CD4-positive, alpha-beta T cell treated with Interleukin-12 subunit alpha and Interleukin-12 subunit beta, for 1 hour (primary cell): ENCODE results near the gene HNF1A.
"Not testable (repeated sequence)": the region's sequence is repeated elsewhere in the genome, so short reads cannot be mapped to it uniquely, and the experiment has no call there.

ENCODE experiments used
- DNase-seq: peaks from one replicate; pipeline ENCODE4 v3.0.0-alpha.2; 2020

HNF1A gene

GRCh38 chr12:120978296-120979219 is at the start of gene HNF1A:
Gene HNF1A (plus strand): TSS chr12:120978543. CDS start chr12:120978769, 226 bp downstream.
- DNase-seq = no peak

- no peak for DNase-seq
These were observed 49.3 kb upstream of the HNF1A start for GRCh38 chr12:120928864-120929652.

- DNase-seq = no peak
These were observed 48.3 kb upstream of the HNF1A start for GRCh38 chr12:120930032-120930431.

GRCh38 chr12:120932058-120932457 is 46.3 kb upstream of the HNF1A start:
- DNase-seq = no peak

GRCh38 chr12:120932956-120933526 is 45.3 kb upstream of the HNF1A start:
- no peak for DNase-seq

- DNase-seq = no peak
These were observed 44.6 kb upstream of the HNF1A start for GRCh38 chr12:120933786-120934185.

DNA sequence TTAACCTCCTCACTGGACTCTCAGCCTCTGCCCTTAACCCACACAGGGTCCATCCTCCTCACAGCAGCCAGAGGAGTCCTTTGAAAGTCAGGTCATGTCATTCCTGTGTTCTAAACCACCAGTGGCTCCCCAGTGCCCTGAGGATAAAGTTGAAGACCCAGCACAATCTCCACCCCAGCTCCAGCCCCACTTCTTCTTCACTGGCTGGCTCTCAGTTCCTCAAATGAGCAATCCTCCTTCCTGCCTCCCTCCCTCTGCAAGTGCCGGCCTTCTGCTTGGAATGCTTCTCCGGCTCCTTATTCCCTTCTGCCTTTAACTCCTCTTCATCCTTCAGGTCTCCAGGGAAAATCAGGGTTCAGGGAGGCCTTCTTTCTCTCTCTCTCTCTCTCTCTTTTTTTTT is 42.1 kb upstream of the HNF1A start:
- DNase-seq = no peak

GRCh38 chr12:120938496-120938895 is 39.8 kb upstream of the HNF1A start:
- no peak for DNase-seq

DNA sequence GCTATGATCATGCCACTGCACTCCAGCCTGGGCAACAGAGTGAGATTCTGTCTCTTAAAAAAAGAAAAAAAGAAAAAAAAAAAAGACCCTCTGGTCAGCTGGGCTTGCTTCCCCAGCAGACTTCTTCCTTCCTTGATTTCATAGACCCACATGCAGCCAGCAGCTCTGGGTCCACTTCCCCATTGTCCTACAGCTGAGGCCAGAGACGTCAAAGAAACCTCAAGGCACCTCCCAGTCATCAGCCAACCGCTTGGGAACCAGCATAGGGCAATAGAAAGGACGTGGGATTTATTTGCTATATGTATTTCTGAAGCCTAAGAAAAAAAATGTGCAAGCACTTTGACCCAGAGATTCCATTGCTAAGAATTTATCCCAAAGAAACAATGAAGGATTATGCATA is 38.8 kb upstream of the HNF1A start:
- no peak for DNase-seq

DNA sequence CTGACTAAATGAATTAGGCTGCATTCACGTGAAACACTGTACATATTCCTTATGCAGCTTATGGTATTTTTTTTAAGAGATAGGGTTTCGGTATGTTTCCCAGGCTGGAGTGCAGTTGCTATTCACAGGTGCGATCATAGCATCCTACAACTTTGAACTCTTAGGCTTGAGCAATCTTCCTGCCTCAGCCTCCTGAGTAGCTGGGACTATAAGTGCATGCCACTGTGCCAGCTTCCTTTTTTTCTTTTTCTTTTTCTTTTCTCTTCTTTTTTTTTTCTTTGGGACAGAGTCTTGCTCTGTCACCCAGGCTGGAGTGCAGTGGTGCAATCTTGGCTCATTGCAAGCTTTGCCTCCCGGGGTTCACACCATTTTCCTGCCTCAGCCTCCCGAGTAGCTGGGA is 38.3 kb upstream of the HNF1A start:
- DNase-seq = no peak

DNA sequence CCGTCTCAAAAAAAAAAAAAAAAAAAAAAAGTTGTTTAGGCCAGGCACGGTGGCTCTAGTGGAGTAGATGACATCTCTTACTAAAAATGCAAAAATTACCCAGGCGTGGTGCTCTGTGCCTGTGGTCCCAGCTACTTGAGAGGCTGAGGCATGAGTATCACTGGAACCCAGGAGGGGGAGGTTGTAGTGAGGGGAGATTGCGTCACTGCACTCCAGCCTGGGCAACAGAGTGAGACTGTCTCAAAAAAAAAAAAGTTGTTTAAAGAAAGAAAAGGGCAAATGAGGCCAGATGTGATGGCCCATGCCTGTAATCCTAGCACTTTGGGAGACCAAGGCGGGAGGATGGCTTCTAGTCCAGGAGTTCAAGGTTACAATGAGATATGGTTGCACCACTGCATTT is 37.5 kb upstream of the HNF1A start:
- no peak for DNase-seq

DNA sequence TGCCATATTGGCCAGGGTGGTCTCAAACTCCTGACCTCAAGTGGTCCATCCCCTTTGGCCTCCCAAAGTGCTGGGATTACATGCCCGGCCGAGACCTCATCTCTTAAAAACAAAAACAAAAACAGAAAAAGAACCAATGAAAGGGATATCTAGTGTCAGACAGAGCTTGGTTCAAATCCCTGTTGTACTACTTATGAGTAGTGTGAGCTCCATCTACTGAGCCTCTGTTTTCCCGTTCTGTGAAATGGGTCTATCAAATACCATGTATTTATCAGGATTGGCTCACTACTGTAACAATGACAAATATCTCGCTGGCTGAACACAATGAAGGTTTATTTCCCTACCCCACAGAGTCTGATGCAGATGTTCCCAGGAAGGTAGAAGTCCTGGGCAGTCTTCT is 36.9 kb upstream of the HNF1A start:
- no peak for DNase-seq

GRCh38 chr12:120941846-120942405 is 36.4 kb upstream of the HNF1A start:
- DNase-seq = no peak

GRCh38 chr12:120943482-120943881 is 34.9 kb upstream of the HNF1A start:
- no peak for DNase-seq

DNA sequence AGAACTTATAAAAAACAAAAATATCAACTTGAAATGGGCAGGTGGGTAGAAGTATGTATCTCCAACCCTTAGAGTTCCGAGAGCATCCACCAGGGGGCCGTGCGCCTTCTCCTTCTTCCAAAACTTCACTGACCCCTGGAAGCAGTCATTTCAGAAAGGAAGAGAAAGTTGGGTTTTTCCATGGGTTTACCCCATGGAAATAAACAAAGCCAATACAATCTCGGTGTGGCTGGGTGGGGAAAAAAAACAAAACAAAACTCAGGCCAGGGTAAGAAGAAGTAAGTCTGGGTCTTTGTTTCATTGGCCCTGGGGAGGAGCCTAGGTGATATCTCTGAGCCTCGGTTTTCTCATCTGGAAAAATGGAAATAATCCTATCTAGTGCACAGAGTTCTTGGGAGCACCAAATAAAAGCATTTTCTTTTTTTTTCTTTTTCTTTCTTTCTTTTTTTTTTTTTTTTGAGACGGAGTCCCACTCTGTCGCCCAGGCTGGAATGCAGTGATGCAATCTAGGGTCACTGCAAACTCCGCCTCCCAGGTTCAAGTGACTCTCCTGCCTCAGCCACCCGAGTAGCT is 33.6 kb upstream of the HNF1A start:
- DNase-seq = peak; percentile 63

GRCh38 chr12:120945516-120945915 is 32.8 kb upstream of the HNF1A start:
- not testable (repeated sequence) for DNase-seq

DNA sequence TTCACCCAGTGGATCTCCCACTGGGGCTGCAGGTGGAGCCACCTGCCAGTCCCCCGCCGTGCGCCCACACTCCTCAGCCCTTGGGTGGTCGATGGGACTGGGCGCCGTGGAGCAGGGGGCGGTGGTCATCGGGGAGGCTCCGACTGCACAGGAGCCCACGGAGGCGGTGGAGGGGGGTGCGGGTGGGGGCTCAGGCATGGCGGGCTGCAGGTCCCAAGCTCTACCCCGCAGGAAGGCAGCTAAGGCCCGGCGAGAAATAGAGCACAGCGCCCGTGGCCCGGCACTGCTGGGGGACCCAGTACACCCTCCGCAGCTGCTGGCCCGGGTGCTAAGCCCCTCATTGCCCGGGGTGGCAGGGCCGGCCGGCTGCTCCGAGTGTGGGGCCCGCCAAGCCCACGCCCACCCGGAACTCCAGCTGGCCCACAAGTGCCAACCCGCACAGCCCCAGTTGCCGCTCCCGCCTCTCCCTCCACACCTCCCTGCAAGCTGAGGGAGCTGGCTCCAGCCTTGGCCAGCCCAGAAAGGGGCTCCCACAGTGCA is 28.0 kb upstream of the HNF1A start:
- not testable (repeated sequence) for DNase-seq

- DNase-seq = no peak
These were observed 27.5 kb upstream of the HNF1A start for GRCh38 chr12:120950807-120951206.

- DNase-seq = no peak
These were observed 23.1 kb upstream of the HNF1A start for GRCh38 chr12:120955232-120955631.

- DNase-seq = no peak
These were observed 21.6 kb upstream of the HNF1A start for GRCh38 chr12:120956579-120957300.

DNA sequence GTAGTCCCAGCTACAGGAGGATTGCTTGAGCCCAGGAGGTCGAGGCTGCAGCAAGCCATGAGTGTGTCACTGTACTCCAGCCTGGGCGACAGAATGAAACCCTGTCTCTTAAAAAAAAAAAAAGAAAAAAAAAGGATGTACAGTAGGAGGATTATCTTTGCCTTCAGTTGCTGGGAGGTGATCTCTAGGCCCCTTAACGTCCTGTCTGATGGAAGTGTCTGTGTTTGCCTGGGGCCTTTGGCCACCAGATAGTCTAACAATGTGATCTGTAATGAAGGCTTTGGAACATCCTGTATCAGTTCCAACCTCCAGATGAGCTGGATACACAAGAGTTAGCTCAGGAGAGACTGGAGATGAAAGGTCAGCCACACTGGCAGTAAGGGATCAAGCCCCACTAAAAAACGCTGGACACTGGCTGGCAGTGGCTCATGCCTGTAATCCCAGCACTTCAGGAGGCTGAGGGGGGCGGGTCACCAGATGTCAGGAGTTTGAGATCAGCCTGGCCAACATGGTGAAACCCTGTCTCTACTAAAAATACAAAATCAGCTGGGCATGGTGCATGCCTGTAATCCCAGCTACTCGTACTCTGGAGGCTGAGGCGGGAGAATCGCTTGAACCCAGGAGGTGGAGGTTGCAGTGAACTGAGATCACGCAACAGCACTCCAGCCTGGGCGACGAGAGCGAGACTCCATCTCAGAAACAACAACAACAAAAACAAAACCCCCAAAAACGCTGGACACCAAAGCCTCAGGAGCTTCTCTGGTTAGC is 19.0 kb upstream of the HNF1A start:
- no peak for DNase-seq
